Smooth muscle cell (in vitro differentiated cells): ENCODE measurements around the gene SPINK4. TPM values are rescaled to one million over a fixed set of nuclear protein-coding genes. Genes with fewer than 3 reads are reported as not detected.
A peak's percentile ranks its signal among the peaks of the same experiment; 100 is the strongest.

ENCODE experiments used
- DNase-seq: peaks from one replicate; lab custom pipeline; 2025; ENCODE audit not compliant: unreplicated experiment; lab: John Stamatoyannopoulos, UW
- H2AFZ ChIP-seq: fragments of 200-600 bp; sonication (generic); 2 replicates; pipeline ENCODE4 v1.6.0; 2016; ENCODE audit warnings: antibody characterized with exemption, low read depth, mild to moderate bottlenecking
- H3F3A ChIP-seq: fragments of 200-600 bp; sonication (generic); 2 replicates; pipeline ENCODE4 v1.6.0; 2017; ENCODE audit warnings: antibody characterized with exemption, low read depth
- H3K27ac ChIP-seq: fragments of 200-600 bp; sonication (generic); 2 replicates; pipeline ENCODE4 v1.5.1; 2016; ENCODE audit warnings: low read depth, mild to moderate bottlenecking
- H3K27me3 ChIP-seq: fragments of 200-600 bp; sonication (generic); 2 replicates; pipeline ENCODE4 v1.6.1; 2016; ENCODE audit warnings: low read depth, mild to moderate bottlenecking
- H3K36me3 ChIP-seq: fragments of 200-600 bp; sonication (generic); 2 replicates; pipeline ENCODE4 v1.5.1; 2016; ENCODE audit warnings: low read depth
- H3K4me1 ChIP-seq: fragments of 200-600 bp; sonication (generic); 2 replicates; pipeline ENCODE4 v1.5.1; 2016; ENCODE audit warnings: low read depth
- H3K4me2 ChIP-seq: fragments of 200-600 bp; sonication (generic); 2 replicates; pipeline ENCODE4 v1.6.0; 2016; ENCODE audit warnings: mild to moderate bottlenecking
- H3K4me3 ChIP-seq: fragments of 200-600 bp; sonication (generic); 2 replicates; pipeline ENCODE4 v1.5.1; 2016; ENCODE audit warnings: mild to moderate bottlenecking
- H3K79me2 ChIP-seq: fragments of 200-600 bp; sonication (generic); 2 replicates; pipeline ENCODE4 v1.6.0; 2016; ENCODE audit warnings: low read depth, mild to moderate bottlenecking
- H3K9ac ChIP-seq: fragments of 200-600 bp; sonication (generic); 2 replicates; pipeline ENCODE4 v1.6.0; 2016; ENCODE audit warnings: low read depth
- H3K9me3 ChIP-seq: fragments of 200-600 bp; sonication (generic); replicated peaks from 2 replicates; pipeline ENCODE4 v1.5.1; 2016; ENCODE audit warnings: low read depth
- H4K20me1 ChIP-seq: fragments of 200-600 bp; sonication (generic); 2 replicates; pipeline ENCODE4 v1.6.0; 2016; ENCODE audit warnings: low read depth
- CTCF ChIP-seq: fragments of 200-600 bp; sonication (generic); IDR thresholded peaks from 2 replicates; pipeline ENCODE4 v1.5.1; 2017; ENCODE audit warnings: borderline replicate concordance, mild to moderate bottlenecking, antibody characterized with exemption; ENCODE audit not compliant: insufficient read depth, poor library complexity, severe bottlenecking
- WGBS: methylation state at CpG from one replicate; pipeline ENCODE4 v1.1.7; 2016; ENCODE audit warnings: low lambda C conversion rate; 5-methylcytosine and 5-hydroxymethylcytosine counted together
- polyA plus RNA-seq: library from polyadenylated mRNA; unstranded; fragments of >200 nt; fragmentation: Nextera tagmentation; extraction: Ambion mirVana; gene quantifications from 2 replicates; pipeline ENCODE4 v1.2.1, GENCODE V29; 2016
- total RNA-seq: library from RNA; depleted of rRNA; stranded (reverse); fragments of >200 nt; gene quantifications from 2 replicates; pipeline ENCODE4 v1.2.3, GENCODE V29; 2014

Gene SPINK4
- total and polyA plus RNA-seq, 2 experiments from 2014 or later, result not detected

DNA sequence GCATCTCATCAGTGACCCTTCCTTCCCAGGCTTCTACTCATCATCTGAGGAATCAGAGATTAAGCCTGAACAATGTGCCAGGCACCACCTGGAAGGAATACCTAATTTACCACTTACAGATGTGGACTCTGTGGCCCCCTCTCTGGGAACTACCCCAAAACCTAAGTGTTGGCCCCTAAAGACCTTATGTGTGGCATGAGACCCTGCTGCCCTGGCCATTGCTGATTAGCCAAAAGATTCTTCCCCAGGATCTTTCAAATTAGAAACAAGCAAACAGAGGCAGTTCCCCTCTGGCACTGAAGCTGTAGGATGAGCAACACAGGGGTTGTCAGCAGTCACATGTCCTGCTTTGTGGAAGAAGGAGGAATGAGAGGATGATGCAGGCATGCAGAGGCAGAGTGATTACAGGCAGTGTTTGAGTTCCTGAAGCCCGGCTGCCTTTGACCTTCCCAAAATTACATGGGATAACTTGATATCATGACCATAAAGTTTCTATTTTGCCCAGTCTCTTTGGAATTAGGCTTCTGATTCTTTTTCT, 10.6 kb downstream of the SPINK4 start:
- Histone ChIP-seq H3K36me3 (peaks cover 8% of the 10 kb centered on the region), H3K4me1 (no peaks in the 10 kb centered on the region), H2AFZ (no peak overlapping the region), H3K9ac (no peak overlapping the region), H3K27ac (peak overlapping the region; percentile 28), H3F3A (no peaks in the 10 kb centered on the region), H3K4me3 (no peak overlapping the region), H4K20me1 (no peaks in the 10 kb centered on the region), H3K4me2 (no peak overlapping the region), H3K79me2 (no peaks in the 10 kb centered on the region), H3K9me3 (no peaks in the 10 kb centered on the region), H3K27me3 (no peaks in the 10 kb centered on the region)
- 80% methylated on average over 1 of the region's 1 CpG for WGBS
- no peak for DNase-seq
- no peak for TF ChIP-seq CTCF

- Histone ChIP-seq H3K27ac (no peak overlapping the region), H3K27me3 (no peaks in the 10 kb centered on the region), H4K20me1 (no peaks in the 10 kb centered on the region), H3K4me3 (no peak overlapping the region), H3K36me3 (peaks cover 26% of the 10 kb centered on the region), H3K79me2 (no peaks in the 10 kb centered on the region), H2AFZ (no peak overlapping the region), H3K9ac (no peak overlapping the region), H3K9me3 (no peaks in the 10 kb centered on the region), H3K4me1 (no peaks in the 10 kb centered on the region), H3K4me2 (no peak overlapping the region), H3F3A (no peaks in the 10 kb centered on the region)
- no peak for TF ChIP-seq CTCF
- WGBS, result over 99% methylated on average over 4 of the region's 4 CpGs
- no peak for DNase-seq
Measured at GRCh38 chr9:33254211-33254610, 14.2 kb downstream of the SPINK4 start.

DNA sequence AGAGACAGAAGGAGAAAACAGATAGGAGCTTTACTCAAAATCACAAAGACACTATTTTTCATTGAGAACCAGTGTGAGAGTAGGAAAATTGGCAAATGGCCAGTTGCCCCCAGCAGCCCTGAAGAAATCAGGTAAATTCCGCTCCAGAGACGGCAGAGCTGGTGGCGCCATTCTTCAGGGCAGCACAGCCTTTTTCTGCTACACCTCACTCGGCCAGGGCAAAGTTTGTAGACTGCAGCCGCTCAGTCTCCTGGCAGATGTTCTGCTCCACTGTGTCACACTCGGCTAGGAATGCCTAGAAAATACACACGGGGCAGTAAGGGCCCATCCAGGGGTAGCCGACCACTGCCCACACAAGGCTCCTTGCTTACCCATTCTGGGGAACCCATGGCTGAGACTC, 15.0 kb downstream of the SPINK4 start:
- Histone ChIP-seq H3K4me1 (no peaks in the 10 kb centered on the region), H3K27ac (no peak overlapping the region), H3F3A (no peaks in the 10 kb centered on the region), H3K9ac (no peak overlapping the region), H4K20me1 (no peaks in the 10 kb centered on the region), H3K4me3 (no peak overlapping the region), H3K36me3 (peaks cover 34% of the 10 kb centered on the region), H3K27me3 (no peaks in the 10 kb centered on the region), H3K4me2 (no peak overlapping the region), H2AFZ (no peak overlapping the region), H3K9me3 (no peaks in the 10 kb centered on the region), H3K79me2 (no peaks in the 10 kb centered on the region)
- WGBS, result 97% methylated on average over 8 of the region's 8 CpGs
- no peak for DNase-seq
- no peak for TF ChIP-seq CTCF

DNA sequence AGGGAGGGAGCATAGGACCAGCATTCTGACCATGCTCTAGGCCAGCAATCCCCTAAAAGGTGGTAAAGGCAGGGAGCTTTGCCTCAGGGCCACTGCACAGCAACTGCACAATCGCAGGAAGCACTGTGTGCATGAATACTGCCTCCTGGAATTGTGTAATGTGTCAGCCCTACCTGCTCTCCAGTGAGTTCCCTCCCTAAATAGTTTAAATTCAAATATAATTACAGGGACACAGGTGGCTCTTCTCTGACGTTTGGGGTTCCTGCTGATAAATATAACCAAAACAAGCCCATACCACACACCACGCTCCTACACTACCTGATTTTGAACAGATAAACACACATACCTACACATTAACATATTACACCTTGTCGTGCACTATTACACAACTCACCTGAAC, 15.5 kb downstream of the SPINK4 start:
- WGBS, result 87% methylated on average over 4 of the region's 4 CpGs
- Histone ChIP-seq H2AFZ (no peak overlapping the region), H3K36me3 (peaks cover 39% of the 10 kb centered on the region), H3K27ac (no peak overlapping the region), H3K79me2 (no peaks in the 10 kb centered on the region), H3K9ac (no peak overlapping the region), H3K4me1 (no peaks in the 10 kb centered on the region), H3K9me3 (no peaks in the 10 kb centered on the region), H3K4me2 (no peak overlapping the region), H3K27me3 (no peaks in the 10 kb centered on the region), H3F3A (no peaks in the 10 kb centered on the region), H3K4me3 (no peak overlapping the region), H4K20me1 (no peaks in the 10 kb centered on the region)
- TF ChIP-seq CTCF, result no peak
- no peak for DNase-seq
